ENCODE measurements around the gene CABP7. TPM values are rescaled to one million over a fixed set of nuclear protein-coding genes. Genes with fewer than 3 reads are reported as not detected.

The CABP7 gene
- total and polyA plus RNA-seq, 2 of the 13 experiments (the other 11 are each of a cell fraction or from before 2014, with no cell fraction given): 0.08 TPM; not detected in 1

- Histone ChIP-seq H3K27me3 (ENCODE audit: control insufficient read depth in 1 of 2, insufficient read depth in 2 of 2, low read length in 2 of 2) (peaks cover 12 to 64% of the 10 kb centered on the region in 2 experiments; a peak in 4 of 5 replicates), H4K20me1 (ENCODE audit: insufficient read depth, low read length) (peaks cover 13% of the 10 kb centered on the region; the same call in 1 of the 2 replicates), H3K36me3 (replicated peaks in 1 of 2; ENCODE audit: control insufficient read depth in 1 of 2, insufficient read depth in 2 of 2, low read length in 2 of 2) (no peaks in the 10 kb centered on the region), H3K9me3 (ENCODE audit: low read length) (no peaks in the 10 kb centered on the region), H3K4me2 (ENCODE audit: low read depth, low read length) (no peak overlapping the region), H3K4me1 (ENCODE audit: insufficient read depth, low read length) (peaks cover 11% of the 10 kb centered on the region; the same call in 1 of the 2 replicates), H2AFZ (ENCODE audit: low read length) (no peak overlapping the region), H3K4me3 (replicated peaks in 1 of 3; ENCODE audit: insufficient read depth in 1 of 3, low read depth in 2 of 3, low read length in 3 of 3) (no peak overlapping the region), H3K27ac (ENCODE audit: extremely low read length, insufficient read depth, low read length) (no peak overlapping the region), H3K79me2 (ENCODE audit: insufficient read depth, low read length) (no peaks in the 10 kb centered on the region), H3K9ac (ENCODE audit: insufficient read depth, low read depth, low read length) (no peak overlapping the region)
- FAIRE-seq: no peak
- in situ Hi-C loops (cut with HindIII; ENCODE audit: extremely low pct_ligation_motif_present, low pct_unique_long_range_greater_than_20kb): no loop called here
- intact Hi-C loops (cut with micrococcal nuclease; ENCODE audit: unreplicated experiment): no loop called here
- 0% methylated on average over 5 of the region's 8 CpGs for WGBS (ENCODE audit: low lambda C conversion rate)
- ATAC-seq: no peak
- ChIA-PET CTCF (ENCODE audit: low intra/inter-chr PET ratio, low total read pairs) (no interaction called here), POLR2A (no interaction called here)
- BruUV-seq (replicated peaks): no TSS peak
- TF ChIP-seq ZNF713 (CRISPR knock-in tag; IDR thresholded peaks at IDR 0.05) (no peak), E2F5 (CRISPR knock-in tag; conservative IDR thresholded peaks at IDR 0.05) (no peak), SCMH1 (CRISPR knock-in tag; IDR thresholded peaks at IDR 0.05; ENCODE audit: borderline replicate concordance) (no peak), PRDM4 (CRISPR knock-in tag; IDR thresholded peaks at IDR 0.05; ENCODE audit: borderline replicate concordance) (no peak), ZNF83 (CRISPR knock-in tag; IDR thresholded peaks at IDR 0.05; ENCODE audit: borderline replicate concordance) (no peak), IRF2 (CRISPR knock-in tag; IDR thresholded peaks at IDR 0.05) (no peak), ZNF563 (CRISPR knock-in tag; IDR thresholded peaks at IDR 0.05) (no peak), GABPB1 (CRISPR knock-in tag; IDR thresholded peaks at IDR 0.05) (no peak), ATF6 (CRISPR knock-in tag; conservative IDR thresholded peaks at IDR 0.05) (no peak), LCORL (IDR thresholded peaks at IDR 0.05) (no peak), LCORL (CRISPR knock-in tag; IDR thresholded peaks at IDR 0.05) (no peak), MNT (IDR thresholded peaks at IDR 0.05) (no peak), ATF3 (CRISPR knock-in tag; IDR thresholded peaks at IDR 0.05) (no peak), EZH2 (conservative IDR thresholded peaks at IDR 0.05; ENCODE audit: low read depth, low read length) (no peak), ZKSCAN1 (IDR thresholded peaks at IDR 0.05; ENCODE audit: low read length) (no peak), RFX5 (IDR thresholded peaks at IDR 0.05; ENCODE audit: low read depth, low read length) (no peak)
- DNase-seq (ENCODE audit: low spot score): no peak
Measured at GRCh38 chr22:29713156-29713727, 6.6 kb upstream of the CABP7 start.
